ENCODE results near the gene ACOT8. TPM values are rescaled to one million over a fixed set of nuclear protein-coding genes. Genes with fewer than 3 reads are reported as not detected.

ACOT8 gene
- total and polyA plus RNA-seq, 9 of the 15 experiments (the other 6 are each of a cell fraction or from before 2014, with no cell fraction given) = 8.2 to 46.7 (median 20.7) TPM

DNA sequence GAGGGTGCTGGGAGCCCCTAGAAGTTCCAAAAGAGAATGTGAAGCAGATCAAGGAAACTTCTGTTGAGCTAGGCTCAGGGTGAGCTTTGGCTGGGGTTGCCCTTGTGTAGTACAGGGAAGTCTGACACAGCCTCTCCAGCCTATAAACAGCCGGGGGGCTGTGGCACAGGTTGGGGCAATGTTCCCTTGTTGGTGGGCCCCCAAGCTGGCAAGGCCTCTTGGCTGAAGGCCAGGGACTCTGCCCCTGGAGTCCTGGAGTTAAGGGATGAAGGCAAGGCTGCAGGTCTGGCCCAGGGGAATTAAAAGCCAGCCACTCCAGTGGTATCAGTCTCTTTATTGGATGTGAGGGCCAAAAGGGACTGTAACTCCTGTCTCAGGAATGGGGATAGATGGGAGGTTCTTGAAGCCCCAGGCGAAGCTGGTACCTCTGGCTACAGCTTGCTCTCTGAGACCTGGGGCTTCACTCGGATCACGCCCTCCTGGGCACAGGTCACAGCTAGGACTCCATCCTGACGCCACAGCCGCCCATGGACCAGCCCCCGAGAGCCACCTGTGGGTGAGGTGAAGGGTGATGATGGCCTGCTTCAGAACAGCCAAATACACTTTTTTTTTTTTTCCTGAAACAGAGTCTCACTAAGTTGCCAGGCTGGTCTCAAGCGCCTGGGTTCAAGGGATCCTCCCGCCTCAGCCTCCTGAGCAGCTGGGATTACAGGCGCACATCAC, 15.6 kb downstream of the ACOT8 start (continued):
- TF ChIP-seq, protein P1, sequence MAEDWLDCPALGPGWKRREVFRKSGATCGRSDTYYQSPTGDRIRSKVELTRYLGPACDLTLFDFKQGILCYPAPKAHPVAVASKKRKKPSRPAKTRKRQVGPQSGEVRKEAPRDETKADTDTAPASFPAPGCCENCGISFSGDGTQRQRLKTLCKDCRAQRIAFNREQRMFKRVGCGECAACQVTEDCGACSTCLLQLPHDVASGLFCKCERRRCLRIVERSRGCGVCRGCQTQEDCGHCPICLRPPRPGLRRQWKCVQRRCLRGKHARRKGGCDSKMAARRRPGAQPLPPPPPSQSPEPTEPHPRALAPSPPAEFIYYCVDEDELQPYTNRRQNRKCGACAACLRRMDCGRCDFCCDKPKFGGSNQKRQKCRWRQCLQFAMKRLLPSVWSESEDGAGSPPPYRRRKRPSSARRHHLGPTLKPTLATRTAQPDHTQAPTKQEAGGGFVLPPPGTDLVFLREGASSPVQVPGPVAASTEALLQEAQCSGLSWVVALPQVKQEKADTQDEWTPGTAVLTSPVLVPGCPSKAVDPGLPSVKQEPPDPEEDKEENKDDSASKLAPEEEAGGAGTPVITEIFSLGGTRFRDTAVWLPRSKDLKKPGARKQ (CRISPR knock-in tag; IDR thresholded peaks at IDR 0.05) = no peak
- TF ChIP-seq, protein P2, sequence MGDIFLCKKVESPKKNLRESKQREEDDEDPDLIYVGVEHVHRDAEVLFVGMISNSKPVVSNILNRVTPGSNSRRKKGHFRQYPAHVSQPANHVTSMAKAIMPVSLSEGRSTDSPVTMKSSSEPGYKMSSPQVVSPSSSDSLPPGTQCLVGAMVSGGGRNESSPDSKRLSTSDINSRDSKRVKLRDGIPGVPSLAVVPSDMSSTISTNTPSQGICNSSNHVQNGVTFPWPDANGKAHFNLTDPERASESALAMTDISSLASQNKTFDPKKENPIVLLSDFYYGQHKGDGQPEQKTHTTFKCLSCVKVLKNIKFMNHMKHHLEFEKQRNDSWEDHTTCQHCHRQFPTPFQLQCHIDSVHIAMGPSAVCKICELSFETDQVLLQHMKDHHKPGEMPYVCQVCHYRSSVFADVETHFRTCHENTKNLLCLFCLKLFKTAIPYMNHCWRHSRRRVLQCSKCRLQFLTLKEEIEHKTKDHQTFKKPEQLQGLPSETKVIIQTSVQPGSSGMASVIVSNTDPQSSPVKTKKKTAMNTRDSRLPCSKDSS (IDR thresholded peaks at IDR 0.05; ENCODE audit: low read depth, partially characterized antibody) = no peak
- TF ChIP-seq, protein P3, sequence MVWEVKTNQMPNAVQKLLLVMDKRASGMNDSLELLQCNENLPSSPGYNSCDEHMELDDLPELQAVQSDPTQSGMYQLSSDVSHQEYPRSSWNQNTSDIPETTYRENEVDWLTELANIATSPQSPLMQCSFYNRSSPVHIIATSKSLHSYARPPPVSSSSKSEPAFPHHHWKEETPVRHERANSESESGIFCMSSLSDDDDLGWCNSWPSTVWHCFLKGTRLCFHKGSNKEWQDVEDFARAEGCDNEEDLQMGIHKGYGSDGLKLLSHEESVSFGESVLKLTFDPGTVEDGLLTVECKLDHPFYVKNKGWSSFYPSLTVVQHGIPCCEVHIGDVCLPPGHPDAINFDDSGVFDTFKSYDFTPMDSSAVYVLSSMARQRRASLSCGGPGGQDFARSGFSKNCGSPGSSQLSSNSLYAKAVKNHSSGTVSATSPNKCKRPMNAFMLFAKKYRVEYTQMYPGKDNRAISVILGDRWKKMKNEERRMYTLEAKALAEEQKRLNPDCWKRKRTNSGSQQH (CRISPR knock-in tag; IDR thresholded peaks at IDR 0.05) = no peak
- no peak for TF ChIP-seq XRCC3 (IDR thresholded peaks at IDR 0.05)

All from K562 (cell line).